HepG2 (cell line): Measurements from ENCODE around the gene RGMA.

Experiments used
- JARID2 ChIP-seq: sonication (generic); formaldehyde crosslinking; IDR thresholded peaks from 2 replicates; pipeline ENCODE4 v1.8.1; 2023; ENCODE audit warnings: missing genetic modification reagents, inconsistent platforms; ENCODE audit not compliant: insufficient replicate concordance
- KLF16 ChIP-seq, 2 experiments: sonication (generic) in 1 of 2; formaldehyde crosslinking in 1 of 2; IDR thresholded peaks; 2 replicates each; pipeline versions ENCODE4 v1.6.1 to v1.8.0; 2016 to 2023; ENCODE audit warnings: missing genetic modification reagents in 2 of 2, missing compliant biosample characterization in 1 of 2

DNA sequence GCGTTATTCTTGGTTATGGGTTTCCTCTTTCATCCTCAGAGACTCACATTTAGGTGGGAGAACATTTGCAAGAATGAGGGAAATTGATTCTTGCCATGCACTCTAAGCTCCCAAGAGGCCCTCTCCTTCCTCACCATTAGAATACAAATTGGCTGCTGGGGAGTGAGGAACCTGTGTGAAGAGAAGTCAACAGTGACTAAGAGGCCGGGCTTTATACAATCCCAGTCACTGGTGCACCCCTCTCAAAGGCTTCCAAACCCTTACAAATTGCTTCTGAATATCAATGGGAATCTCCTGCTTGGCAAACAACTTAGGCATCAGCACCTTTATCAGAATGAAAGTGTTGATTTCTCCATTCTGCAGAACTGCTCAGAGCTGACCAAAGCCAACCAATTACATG is 16.5 kb upstream of the RGMA start:
- TF ChIP-seq JARID2 (CRISPR knock-in tag): no peak
- TF ChIP-seq KLF16 (CRISPR knock-in tag; IDR thresholded peaks at IDR 0.05): no peak
